GM21423 (cell line): ENCODE measurements around the gene CFAP61.
"Not testable (repeated sequence)": the region's sequence is repeated elsewhere in the genome, so short reads cannot be mapped to it uniquely, and the experiment has no call there.

Experiments
- ATAC-seq: cut with Tn5 transposase; IDR thresholded peaks from one replicate; pipeline ENCODE4 v1.9.1; 2021; ENCODE audit warnings: mild to moderate bottlenecking, moderate library complexity; ENCODE audit not compliant: unreplicated experiment

CFAP61 gene

GRCh38 chr20:20312562-20312961 is 260.2 kb downstream of the CFAP61 start:
- ATAC-seq = no peak

DNA sequence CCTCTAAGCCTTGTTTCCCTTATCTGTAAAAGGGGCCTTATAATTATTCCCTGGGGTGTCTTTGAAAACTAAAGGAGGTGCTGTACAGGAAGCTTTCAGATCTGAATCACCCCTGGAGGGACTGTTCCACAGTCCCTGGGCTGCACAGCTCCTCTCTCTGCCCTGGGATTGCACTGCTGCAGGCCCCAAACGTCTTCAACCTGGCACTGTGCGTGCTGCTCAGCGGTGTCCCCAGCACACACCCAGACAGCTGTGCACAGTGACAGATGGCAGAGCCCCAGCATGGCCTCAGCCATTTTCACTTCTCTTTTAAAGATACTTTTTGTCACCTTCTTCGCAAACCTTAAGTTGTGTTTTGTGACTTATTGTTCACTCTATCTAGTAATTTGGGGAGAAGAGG is 264.9 kb downstream of the CFAP61 start:
- peak; percentile 87 for ATAC-seq

- ATAC-seq = peak; percentile 28
These were observed 265.5 kb downstream of the CFAP61 start for GRCh38 chr20:20317621-20318364.

DNA sequence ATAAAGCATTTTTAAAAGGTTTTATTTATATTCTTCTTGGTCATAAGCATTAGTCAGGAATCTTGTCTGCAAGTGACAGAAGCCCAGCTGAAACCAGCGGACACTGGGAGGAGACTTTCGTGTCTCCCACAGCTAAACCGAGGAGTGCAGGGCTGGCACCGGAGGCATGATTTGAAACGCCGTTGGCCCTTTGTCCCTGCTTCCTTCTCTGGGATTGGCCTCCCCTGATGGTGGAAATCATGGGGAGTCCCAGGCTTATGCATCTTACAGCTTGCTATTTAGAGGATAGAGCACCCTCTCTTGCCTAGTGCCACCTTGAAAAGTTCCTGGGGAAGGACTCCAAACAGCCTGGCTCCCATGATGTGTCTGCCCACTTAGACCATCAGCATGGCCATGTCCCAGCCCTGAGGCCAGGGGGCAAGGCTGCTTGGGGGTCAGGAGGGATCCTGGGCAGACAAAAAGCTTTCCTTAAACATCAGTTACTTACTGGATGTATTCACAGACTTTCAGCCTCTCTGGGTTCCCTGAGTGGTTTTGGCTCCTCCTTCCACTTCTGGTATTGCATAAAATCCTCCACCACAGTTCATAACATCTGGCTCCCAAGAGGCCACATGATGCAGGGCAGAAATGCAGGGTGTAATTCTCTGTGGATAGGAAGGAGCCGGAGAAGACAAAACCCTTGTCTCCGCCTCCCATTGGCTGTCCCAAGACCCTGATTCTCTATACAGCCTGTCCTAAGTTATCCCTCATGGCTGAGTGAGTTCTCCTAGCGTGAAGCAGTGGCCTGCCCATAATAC is 266.2 kb downstream of the CFAP61 start:
- ATAC-seq = no peak

DNA sequence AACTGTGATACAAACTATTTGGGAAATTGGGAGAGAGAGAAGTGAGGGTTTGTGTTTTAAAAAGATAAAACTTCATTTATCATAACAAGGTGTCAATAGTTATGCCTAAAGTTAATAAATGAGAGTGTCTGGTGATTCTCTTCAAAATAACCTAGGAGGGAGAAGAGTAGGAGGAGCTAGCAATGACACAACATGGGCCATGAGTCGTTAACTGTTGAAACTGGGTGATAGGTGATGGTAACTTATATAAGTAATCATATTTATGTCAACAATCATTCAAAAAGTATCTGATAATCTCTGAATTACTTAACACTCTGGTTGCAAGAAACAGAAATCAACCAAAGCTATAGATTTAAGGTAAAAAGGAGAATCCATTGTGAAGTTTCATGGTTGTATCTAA is 268.8 kb downstream of the CFAP61 start:
- ATAC-seq = no peak

GRCh38 chr20:20321917-20322316 is 269.6 kb downstream of the CFAP61 start:
- no peak for ATAC-seq

- ATAC-seq = no peak
These were observed 270.6 kb downstream of the CFAP61 start for GRCh38 chr20:20322912-20323311.

- no peak for ATAC-seq
These were observed 275.4 kb downstream of the CFAP61 start for GRCh38 chr20:20327746-20328145.

DNA sequence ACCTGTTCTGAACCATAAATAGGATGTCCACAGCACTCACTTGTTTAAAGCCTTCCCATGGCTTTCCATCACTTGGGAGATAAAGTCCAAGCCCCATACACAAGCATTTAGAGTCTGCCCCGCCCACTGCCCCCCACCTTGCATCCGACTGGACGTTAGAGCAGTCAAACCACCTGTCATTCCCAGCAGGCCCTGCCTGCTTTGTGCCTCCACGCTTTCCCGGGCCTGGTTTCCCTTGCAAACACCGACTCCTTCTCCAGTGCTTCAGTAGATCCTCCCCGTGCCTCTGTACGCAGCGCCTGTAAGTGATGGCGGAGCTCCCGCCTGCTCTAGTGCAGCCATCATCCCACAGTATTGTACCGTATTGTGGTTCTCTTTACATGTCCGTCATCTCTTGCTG is 277.2 kb downstream of the CFAP61 start:
- ATAC-seq = no peak

DNA sequence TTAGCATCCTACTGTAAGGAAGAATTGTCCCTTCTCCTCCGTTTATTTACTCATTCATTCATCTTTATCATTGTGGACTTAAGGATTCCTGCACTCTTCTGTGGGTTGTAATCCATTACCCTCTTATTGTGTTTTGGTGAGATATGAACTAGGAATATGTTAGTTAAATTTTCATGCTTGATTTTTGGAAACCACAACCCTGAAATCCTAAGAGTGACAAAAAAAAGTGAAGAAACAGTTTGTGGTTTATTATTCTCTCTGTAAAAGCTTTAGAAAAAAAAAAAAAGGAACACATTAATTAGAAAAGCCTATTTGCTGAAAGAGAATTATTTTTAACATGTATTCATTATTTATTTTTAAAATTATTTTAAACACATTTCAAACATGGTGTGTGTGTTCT is 278.8 kb downstream of the CFAP61 start:
- no peak for ATAC-seq

DNA sequence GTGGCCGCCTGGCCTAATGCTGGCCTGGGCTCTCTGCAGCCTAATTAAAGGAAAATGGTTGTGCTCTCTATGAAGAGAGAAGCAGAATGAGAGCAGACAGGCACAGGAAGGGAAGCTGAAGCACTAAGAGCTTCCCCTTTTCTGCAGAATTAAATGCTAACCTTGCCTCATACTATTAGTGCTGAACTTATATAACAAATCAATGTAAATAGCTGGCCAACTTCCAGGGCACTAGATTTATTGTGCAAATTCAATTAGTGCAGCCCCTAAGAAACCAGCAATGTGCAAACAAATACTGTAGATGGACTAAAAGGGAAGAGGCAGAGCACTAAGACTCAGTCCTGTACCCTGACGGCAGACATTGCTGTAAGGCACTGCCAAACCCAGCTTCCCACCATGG is 279.5 kb downstream of the CFAP61 start:
- ATAC-seq = no peak

GRCh38 chr20:20333866-20334265 is 281.5 kb downstream of the CFAP61 start:
- no peak for ATAC-seq

DNA sequence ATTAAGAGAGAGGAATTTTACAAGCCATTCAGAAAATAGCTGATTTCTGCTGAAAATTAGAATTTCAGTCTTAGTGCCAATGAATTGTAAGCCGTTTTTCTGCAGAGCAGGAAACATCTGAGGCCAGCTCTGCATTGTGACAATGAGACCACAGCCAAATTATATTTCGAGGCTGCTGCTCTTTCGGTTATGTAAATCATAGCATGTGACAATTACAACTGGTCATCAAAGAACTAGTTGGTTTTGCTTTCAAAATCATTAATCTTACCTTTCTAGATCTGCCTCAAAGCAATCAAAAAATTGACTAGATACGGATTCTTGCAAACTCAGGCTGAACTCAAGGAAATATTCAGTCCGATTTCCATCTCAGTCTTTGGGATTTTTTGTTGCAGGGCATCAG is 282.2 kb downstream of the CFAP61 start:
- ATAC-seq = peak; percentile 97

GRCh38 chr20:20338133-20338730 is 285.9 kb downstream of the CFAP61 start:
- no peak for ATAC-seq

- no peak for ATAC-seq
These were observed 288.1 kb downstream of the CFAP61 start for GRCh38 chr20:20340443-20340842.

DNA sequence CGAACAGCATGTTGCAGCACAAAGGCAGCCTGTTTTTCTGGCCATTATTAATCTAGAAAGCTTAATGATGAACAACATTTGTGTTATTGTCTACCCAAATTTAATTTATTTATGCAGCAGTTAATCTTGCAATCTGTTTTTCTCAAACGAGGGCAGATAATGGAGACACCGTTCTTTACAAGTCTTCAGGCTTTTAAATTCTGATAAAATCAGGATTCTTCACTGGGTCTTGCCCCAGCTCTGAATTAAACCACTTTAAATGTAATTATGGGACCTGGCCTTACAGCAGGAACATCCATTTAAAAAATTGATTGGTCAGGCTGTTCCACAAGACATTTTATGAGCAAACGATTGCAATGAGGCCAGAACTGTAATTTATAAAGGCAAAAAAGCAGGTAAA is 289.0 kb downstream of the CFAP61 start:
- ATAC-seq = no peak

- no peak for ATAC-seq
These were observed 289.7 kb downstream of the CFAP61 start for GRCh38 chr20:20342066-20342465.

- no peak for ATAC-seq
These were observed 291.6 kb downstream of the CFAP61 start for GRCh38 chr20:20343932-20344331.

- no peak for ATAC-seq
These were observed 292.1 kb downstream of the CFAP61 start for GRCh38 chr20:20344476-20344875.

- no peak for ATAC-seq
These were observed 301.2 kb downstream of the CFAP61 start for GRCh38 chr20:20353576-20353975.

DNA sequence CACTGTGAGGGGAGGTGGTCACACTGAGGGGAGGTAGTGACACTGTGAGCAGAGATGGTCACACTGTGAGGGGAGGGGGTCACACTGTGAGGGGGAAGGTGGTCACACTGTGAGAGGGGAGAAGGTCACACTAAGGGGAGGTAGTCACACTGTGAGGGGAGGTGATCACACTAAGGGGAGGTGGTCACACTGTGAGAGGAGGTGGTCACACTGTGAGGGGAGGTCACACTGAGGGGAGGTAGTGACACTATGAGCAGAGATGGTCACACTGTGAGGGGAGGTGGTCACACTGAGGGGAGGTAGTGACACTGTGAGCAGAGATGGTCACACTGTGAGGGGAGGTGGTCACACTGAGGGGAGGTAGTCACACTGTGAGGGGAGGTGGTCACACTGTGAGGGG is 303.2 kb downstream of the CFAP61 start:
- ATAC-seq = not testable (repeated sequence)

DNA sequence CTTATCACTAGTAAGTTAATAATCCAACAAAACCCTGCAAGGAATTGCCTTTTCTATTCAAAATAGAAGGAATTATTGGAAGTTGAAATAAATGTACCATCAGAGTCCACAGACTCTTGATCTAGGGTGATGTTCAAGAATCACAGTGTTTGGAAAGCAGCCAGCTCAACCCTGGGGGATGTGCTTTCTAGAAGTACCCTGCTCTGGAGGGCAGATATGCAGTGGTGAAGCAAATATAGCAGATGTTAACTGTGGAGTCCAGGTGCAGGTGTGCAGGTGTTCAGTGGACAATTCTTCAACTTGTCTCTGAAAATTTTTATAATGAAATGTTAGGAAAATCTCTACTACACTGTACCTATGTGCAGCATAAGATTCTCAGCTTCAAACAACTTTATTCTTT is 306.5 kb downstream of the CFAP61 start:
- ATAC-seq = no peak
